Psoas muscle (tissue), 8 donors: ENCODE measurements around the gene ERI2. TPM values are rescaled to one million over a fixed set of nuclear protein-coding genes. Genes with fewer than 3 reads are reported as not detected.

ENCODE experiments used
- ATAC-seq, 4 donors: fragments of 200-7000 bp; cut with Tn5 transposase; one replicate each; pipeline ENCODE4 v1.9.1; 2020; ENCODE audit warnings: moderate library complexity in 3 of 4, mild to moderate bottlenecking in 2 of 4
- DNase-seq, 2 donors: peaks; one replicate each; pipeline ENCODE4 v3.0.0-alpha.2; 2020
- H3K27ac ChIP-seq: fragments of 200-600 bp; one replicate; pipeline ENCODE4 v1.8.0; 2022
- H3K27me3 ChIP-seq, 3 donors: fragments of 200-600 bp in 1 of 3; one replicate each; pipeline versions ENCODE4 v1.6.1 to v1.8.0; 2013 to 2022; ENCODE audit warnings: low read length in 2 of 3, mild to moderate bottlenecking in 2 of 3, moderate library complexity in 1 of 3; ENCODE audit not compliant: insufficient read depth in 3 of 3
- H3K36me3 ChIP-seq, 2 donors: fragments of 200-600 bp in 1 of 2; one replicate each; pipeline versions ENCODE4 v1.6.1 to v1.8.0; 2013 to 2022; ENCODE audit warnings: low read depth in 1 of 2, mild to moderate bottlenecking in 1 of 2, moderate library complexity in 1 of 2; ENCODE audit not compliant: insufficient read depth in 1 of 2
- H3K4me1 ChIP-seq: fragments of 200-600 bp; one replicate; pipeline ENCODE4 v1.8.0; 2022
- H3K4me3 ChIP-seq: fragments of 200-600 bp; one replicate; pipeline ENCODE4 v1.8.0; 2022; ENCODE audit warnings: mild to moderate bottlenecking
- H3K9me3 ChIP-seq: fragments of 200-600 bp; one replicate; pipeline ENCODE4 v1.8.0; 2022
- CTCF ChIP-seq: fragments of 200-600 bp; IDR thresholded peaks from one replicate; pipeline ENCODE4 v1.8.0; 2022; ENCODE audit warnings: antibody characterized with exemption
- WGBS, 3 donors: extraction: QIAGEN DNeasy Blood & Tissue Kit; methylation state at CpG; one replicate each; pipeline versions ENCODE4 v1.1.6 to v1.1.7; 2013; 5-methylcytosine and 5-hydroxymethylcytosine counted together
- intact Hi-C, 2 donors: fragments of 100-400 bp; cut with DNase I; formaldehyde crosslinking; loops; one replicate each; pipeline versions ENCODE4 v1.11.0 to v1.14.2; 2022
- polyA plus RNA-seq, 3 donors: library from polyadenylated mRNA; stranded (reverse); fragments of 200-250 nt; gene quantifications; one replicate each; pipeline ENCODE4 v1.2.3, GENCODE V29; 2013
- total RNA-seq, 4 donors: library from RNA; stranded (reverse); fragmentation: NEBNext Ultra II Directional in 2 of 4; extraction: Animal tissue kit (Norgen Biotek cat#: 25700) in 2 of 4; gene quantifications; one replicate each; pipeline versions ENCODE4 v1.2.1 to v1.2.4, GENCODE V29; 2021 to 2023
- donor health status: healthy with polysubstance abuse.
- donor health status: DM: no; HTN: no; CAD: no; lungs with moderate emphysema.
- donor health status: Bipolar disorder and iron deficiency.
- donor health status: healthy.
- donor health status: DM: yes; HTN: yes; CAD: no.
- donor health status: DM: no; HTN: no; CAD: no.
- donor health status: DM: no; HTN: no; CAD: no.
- donor health status: DM: yes; HTN: yes; CAD: no.

The ERI2 gene
- total and polyA plus RNA-seq, 7 donors, result 3.6 to 14.9 (median 6.5) TPM

GRCh38 chr16:20838240-20838639 lies 32.0 kb upstream of the ERI2 start:
- no peaks in the 10 kb centered on the region for H3K9me3 ChIP-seq
- TF ChIP-seq CTCF, result no peak
- H3K27ac ChIP-seq, result no peak overlapping the region
- ATAC-seq, result no peak
- H3K27me3 ChIP-seq, result no peaks in the 10 kb centered on the region
- no peaks in the 10 kb centered on the region for H3K36me3 ChIP-seq
- WGBS, 3 donors, result 85 to 100% (median 89%) methylated on average over 1 of the region's 1 CpG
- H3K4me3 ChIP-seq, result no peak overlapping the region
- no peak for DNase-seq
- intact Hi-C loops, result no loop called here
- no peaks in the 10 kb centered on the region for H3K4me1 ChIP-seq

- H3K27ac ChIP-seq, result no peak overlapping the region
- no peaks in the 10 kb centered on the region for H3K27me3 ChIP-seq
- WGBS, 3 donors, result 81 to 92% (median 89%) methylated on average over 2 of the region's 2 CpGs
- H3K4me3 ChIP-seq, result no peak overlapping the region
- intact Hi-C loops, result no loop called here
- ATAC-seq, result no peak
- no peak for TF ChIP-seq CTCF
- H3K36me3 ChIP-seq, result no peaks in the 10 kb centered on the region
- no peak for DNase-seq
- H3K9me3 ChIP-seq, result no peaks in the 10 kb centered on the region
- H3K4me1 ChIP-seq, result no peaks in the 10 kb centered on the region
Observed at GRCh38 chr16:20833086-20833485, 26.8 kb upstream of the ERI2 start.

GRCh38 chr16:20830372-20830771 lies 24.1 kb upstream of the ERI2 start:
- Histone ChIP-seq H3K27ac (no peak overlapping the region), H3K4me3 (no peak overlapping the region), H3K27me3 (no peaks in the 10 kb centered on the region), H3K4me1 (no peaks in the 10 kb centered on the region), H3K9me3 (no peaks in the 10 kb centered on the region), H3K36me3 (peaks cover 0 to 10% of the 10 kb centered on the region in 2 donors)
- intact Hi-C loops, result no loop called here
- no peak for TF ChIP-seq CTCF
- ATAC-seq, result no peak
- DNase-seq, result no peak
- WGBS, 3 donors, result 83 to 92% (median 88%) methylated on average over 1 of the region's 1 CpG

- Histone ChIP-seq H3K4me1 (no peaks in the 10 kb centered on the region), H3K9me3 (no peaks in the 10 kb centered on the region), H3K36me3 (peaks cover 0 to 10% of the 10 kb centered on the region in 2 donors), H3K27ac (no peak overlapping the region), H3K4me3 (no peak overlapping the region), H3K27me3 (no peaks in the 10 kb centered on the region)
- intact Hi-C loops, result no loop called here
- 95 to 96% (median 96%) methylated on average over 1 of the region's 1 CpG for WGBS, 3 donors
- DNase-seq (no peak), ATAC-seq (no peak)
- no peak for TF ChIP-seq CTCF
Observed at GRCh38 chr16:20829536-20829935, 23.3 kb upstream of the ERI2 start.

GRCh38 chr16:20826039-20826566 lies 19.8 kb upstream of the ERI2 start:
- H3K36me3 ChIP-seq, result peaks cover 0 to 10% of the 10 kb centered on the region in 2 donors
- WGBS, 3 donors, result 62 to 87% (median 84%) methylated on average over 3 of the region's 3 CpGs

More at GRCh38 chr16:20826039-20826566, 19.8 kb upstream of the ERI2 start:
- Histone ChIP-seq H3K27me3 (no peaks in the 10 kb centered on the region), H3K4me3 (no peak overlapping the region), H3K9me3 (no peaks in the 10 kb centered on the region), H3K27ac (no peak overlapping the region), H3K4me1 (no peaks in the 10 kb centered on the region)
- ATAC-seq (no peak), DNase-seq (no peak)
- TF ChIP-seq CTCF, result no peak
- intact Hi-C loops, result no loop called here
